Duodenal mucosa (tissue), 2 donors: Measurements from ENCODE around the gene EHBP1.

ENCODE experiments used
- H3K27ac ChIP-seq: one replicate; pipeline ENCODE4 v1.7.0; 2013; ENCODE audit warnings: low read depth, low read length
- H3K27me3 ChIP-seq, 2 donors: one replicate each; pipeline ENCODE4 v1.7.0; 2013; ENCODE audit warnings: low read length in 2 of 2, control low read depth in 1 of 2; ENCODE audit not compliant: insufficient read depth in 2 of 2, control insufficient read depth in 1 of 2
- H3K36me3 ChIP-seq, 2 donors: one replicate each; pipeline ENCODE4 v1.7.0; 2013; ENCODE audit warnings: low read length in 2 of 2, control low read depth in 1 of 2; ENCODE audit not compliant: insufficient read depth in 2 of 2, control insufficient read depth in 1 of 2
- H3K4me1 ChIP-seq, 2 donors: one replicate each; pipeline ENCODE4 v1.7.0; 2013; ENCODE audit warnings: low read length in 2 of 2, control low read depth in 1 of 2; ENCODE audit not compliant: insufficient read depth in 2 of 2, control insufficient read depth in 1 of 2
- H3K4me3 ChIP-seq, 2 donors: one replicate each; pipeline ENCODE4 v1.7.0; 2013; ENCODE audit warnings: low read length in 2 of 2, low read depth in 1 of 2
- H3K9ac ChIP-seq, 2 donors: one replicate each; pipeline ENCODE4 v1.7.0; 2013; ENCODE audit warnings: low read length in 2 of 2, low read depth in 1 of 2
- H3K9me3 ChIP-seq, 2 donors: one replicate each; pipeline ENCODE4 v1.7.0; 2013; ENCODE audit warnings: low read length in 2 of 2, control low read depth in 1 of 2; ENCODE audit not compliant: control insufficient read depth in 1 of 2

Gene EHBP1

GRCh38 chr2:62894966-62895631, 189.6 kb downstream of the EHBP1 start:
- Histone ChIP-seq H3K4me1 (no peaks in the 10 kb centered on the region), H3K9ac (no peak overlapping the region), H3K9me3 (no peaks in the 10 kb centered on the region), H3K27ac (no peak overlapping the region), H3K36me3 (no peaks in the 10 kb centered on the region), H3K4me3 (no peak overlapping the region), H3K27me3 (no peaks in the 10 kb centered on the region)

- Histone ChIP-seq H3K4me3 (no peak overlapping the region), H3K36me3 (no peaks in the 10 kb centered on the region), H3K27ac (no peak overlapping the region), H3K4me1 (no peaks in the 10 kb centered on the region), H3K9ac (no peak overlapping the region), H3K9me3 (no peaks in the 10 kb centered on the region), H3K27me3 (no peaks in the 10 kb centered on the region)
These were observed 190.1 kb downstream of the EHBP1 start for GRCh38 chr2:62895632-62896009.

GRCh38 chr2:62897187-62897827, 191.8 kb downstream of the EHBP1 start:
- H3K27me3 ChIP-seq = no peaks in the 10 kb centered on the region
- no peak overlapping the region for H3K27ac ChIP-seq
- no peaks in the 10 kb centered on the region for H3K9me3 ChIP-seq
- no peaks in the 10 kb centered on the region for H3K36me3 ChIP-seq
- H3K4me3 ChIP-seq = no peak overlapping the region
- no peaks in the 10 kb centered on the region for H3K4me1 ChIP-seq
- no peak overlapping the region for H3K9ac ChIP-seq

GRCh38 chr2:62904344-62904743, 198.8 kb downstream of the EHBP1 start:
- Histone ChIP-seq H3K27me3 (no peaks in the 10 kb centered on the region), H3K9ac (no peak overlapping the region), H3K4me1 (no peaks in the 10 kb centered on the region), H3K4me3 (no peak overlapping the region), H3K27ac (no peak overlapping the region), H3K36me3 (no peaks in the 10 kb centered on the region), H3K9me3 (no peaks in the 10 kb centered on the region)

- H3K9me3 ChIP-seq = no peaks in the 10 kb centered on the region
- no peaks in the 10 kb centered on the region for H3K27me3 ChIP-seq
- H3K9ac ChIP-seq = no peak overlapping the region
- no peaks in the 10 kb centered on the region for H3K36me3 ChIP-seq
- H3K4me3 ChIP-seq = no peak overlapping the region
- H3K27ac ChIP-seq = no peak overlapping the region
- H3K4me1 ChIP-seq = no peaks in the 10 kb centered on the region
These were observed 202.6 kb downstream of the EHBP1 start for GRCh38 chr2:62908145-62908544.

- H3K4me3 ChIP-seq = no peak overlapping the region
- no peaks in the 10 kb centered on the region for H3K27me3 ChIP-seq
- no peaks in the 10 kb centered on the region for H3K9me3 ChIP-seq
- H3K36me3 ChIP-seq = no peaks in the 10 kb centered on the region
- H3K9ac ChIP-seq = no peak overlapping the region
- no peak overlapping the region for H3K27ac ChIP-seq
- H3K4me1 ChIP-seq = no peaks in the 10 kb centered on the region
These were observed 207.8 kb downstream of the EHBP1 start for GRCh38 chr2:62913311-62913710.

GRCh38 chr2:62919041-62919440, 213.5 kb downstream of the EHBP1 start:
- Histone ChIP-seq H3K4me3 (no peak overlapping the region), H3K9ac (no peak overlapping the region), H3K4me1 (no peaks in the 10 kb centered on the region), H3K27me3 (no peaks in the 10 kb centered on the region), H3K9me3 (peaks cover 0 to 2% of the 10 kb centered on the region in 2 donors), H3K27ac (no peak overlapping the region), H3K36me3 (no peaks in the 10 kb centered on the region)

- H3K9me3 ChIP-seq = peaks cover 0 to 2% of the 10 kb centered on the region in 2 donors
- no peak overlapping the region for H3K9ac ChIP-seq
- H3K4me1 ChIP-seq = no peaks in the 10 kb centered on the region
These were observed 214.6 kb downstream of the EHBP1 start for GRCh38 chr2:62920070-62920469.

GRCh38 chr2:62923242-62923641, 217.7 kb downstream of the EHBP1 start:
- Histone ChIP-seq H3K4me3 (no peak overlapping the region), H3K9ac (no peak overlapping the region), H3K4me1 (no peaks in the 10 kb centered on the region), H3K27ac (no peak overlapping the region), H3K9me3 (peaks cover 0 to 2% of the 10 kb centered on the region in 2 donors), H3K27me3 (no peaks in the 10 kb centered on the region), H3K36me3 (no peaks in the 10 kb centered on the region)

More at GRCh38 chr2:62920070-62920469, 214.6 kb downstream of the EHBP1 start:
- no peak overlapping the region for H3K27ac ChIP-seq
- H3K4me3 ChIP-seq = no peak overlapping the region
- H3K27me3 ChIP-seq = no peaks in the 10 kb centered on the region
- H3K36me3 ChIP-seq = no peaks in the 10 kb centered on the region

GRCh38 chr2:62923881-62924280, 218.4 kb downstream of the EHBP1 start:
- H3K4me3 ChIP-seq = no peak overlapping the region
- H3K9me3 ChIP-seq = peaks cover 0 to 2% of the 10 kb centered on the region in 2 donors
- no peaks in the 10 kb centered on the region for H3K36me3 ChIP-seq
- no peaks in the 10 kb centered on the region for H3K4me1 ChIP-seq
- H3K27ac ChIP-seq = no peak overlapping the region
- H3K27me3 ChIP-seq = no peaks in the 10 kb centered on the region
- no peak overlapping the region for H3K9ac ChIP-seq
